SU-DHL-6 (cell line): ENCODE measurements around the gene GYG1.

Experiments used
- EZH2phosphoT487 ChIP-seq: fragments of 200-600 bp; sonication (generic), shearing (Covaris generic); conservative IDR thresholded peaks from 2 replicates; pipeline ENCODE4 v1.6.1; 2018; ENCODE audit warnings: mild to moderate bottlenecking, antibody characterized with exemption, low read length, moderate library complexity, mixed read lengths
- TF ChIP-seq, protein P1 (sequence below): fragments of 200-600 bp; sonication (generic); IDR thresholded peaks from one replicate; pipeline ENCODE4 v1.5.1; 2017; ENCODE audit warnings: antibody characterized with exemption, mild to moderate bottlenecking, low read length, moderate library complexity; ENCODE audit not compliant: insufficient read depth, poor library complexity, severe bottlenecking

DNA sequence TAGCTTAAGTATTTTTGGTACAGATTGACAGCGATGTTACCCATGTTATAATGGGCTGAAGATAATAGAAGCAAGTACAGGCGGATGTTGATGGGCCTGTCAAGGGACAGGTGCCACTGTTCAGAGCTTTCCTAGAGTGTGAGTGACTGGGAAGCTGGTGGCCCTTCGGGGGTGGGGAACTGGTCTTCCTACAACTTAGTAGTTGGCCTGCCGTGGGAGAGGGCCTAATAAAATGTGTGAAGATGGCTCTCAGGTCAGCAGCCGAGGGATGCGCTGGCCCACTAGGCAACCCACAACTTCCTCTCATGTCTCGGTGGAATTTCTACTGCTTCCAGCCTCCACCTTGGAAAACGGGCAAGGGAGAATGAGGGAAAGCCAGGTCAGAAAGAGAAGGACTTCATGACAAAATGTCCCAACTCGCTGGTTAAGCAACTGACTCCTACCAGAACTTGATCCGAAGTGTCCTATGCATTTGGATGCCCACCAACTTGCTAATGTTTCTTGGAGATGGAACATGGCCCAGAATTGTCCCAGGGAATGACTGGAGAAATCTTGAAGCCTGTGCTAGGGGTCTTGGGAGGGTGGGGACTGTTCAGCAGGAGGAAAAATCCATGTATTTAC is 1.4 kb downstream of the GYG1 start:
- no peak for TF ChIP-seq EZH2phosphoT487
- TF ChIP-seq, protein P1, sequence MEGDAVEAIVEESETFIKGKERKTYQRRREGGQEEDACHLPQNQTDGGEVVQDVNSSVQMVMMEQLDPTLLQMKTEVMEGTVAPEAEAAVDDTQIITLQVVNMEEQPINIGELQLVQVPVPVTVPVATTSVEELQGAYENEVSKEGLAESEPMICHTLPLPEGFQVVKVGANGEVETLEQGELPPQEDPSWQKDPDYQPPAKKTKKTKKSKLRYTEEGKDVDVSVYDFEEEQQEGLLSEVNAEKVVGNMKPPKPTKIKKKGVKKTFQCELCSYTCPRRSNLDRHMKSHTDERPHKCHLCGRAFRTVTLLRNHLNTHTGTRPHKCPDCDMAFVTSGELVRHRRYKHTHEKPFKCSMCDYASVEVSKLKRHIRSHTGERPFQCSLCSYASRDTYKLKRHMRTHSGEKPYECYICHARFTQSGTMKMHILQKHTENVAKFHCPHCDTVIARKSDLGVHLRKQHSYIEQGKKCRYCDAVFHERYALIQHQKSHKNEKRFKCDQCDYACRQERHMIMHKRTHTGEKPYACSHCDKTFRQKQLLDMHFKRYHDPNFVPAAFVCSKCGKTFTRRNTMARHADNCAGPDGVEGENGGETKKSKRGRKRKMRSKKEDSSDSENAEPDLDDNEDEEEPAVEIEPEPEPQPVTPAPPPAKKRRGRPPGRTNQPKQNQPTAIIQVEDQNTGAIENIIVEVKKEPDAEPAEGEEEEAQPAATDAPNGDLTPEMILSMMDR, result no peak
